ENCODE results near the gene PORCN. TPM values are rescaled to one million over a fixed set of nuclear protein-coding genes. Genes with fewer than 3 reads are reported as not detected.

The PORCN gene
- total RNA-seq: 10 to 100 TPM; 15.0 to 19.1 TPM

- DNase-seq (ENCODE audit: low spot score): no peak
- no peak for TF ChIP-seq CTCF (IDR thresholded peaks at IDR 0.05)
- Histone ChIP-seq H3K9me3 (no peaks in the 10 kb centered on the region), H3K4me1 (ENCODE audit: control insufficient read depth in 1 of 2, low read depth in 2 of 2) (peaks cover 0 to 8% of the 10 kb centered on the region in 2 donors), H3K4me3 (peak within 1 kb of the TSS; percentile 85), H3K27me3 (replicated peaks; ENCODE audit: insufficient read depth) (no peaks in the 10 kb centered on the region), H3K36me3 (no peaks in the 10 kb centered on the region), H3K27ac (peak within 1 kb of the TSS in 1 of 2 donors; percentile 57)
- ATAC-seq (ENCODE audit: insufficient number of reproducible peaks, low FRiP score, low read depth): no peak
Measured at GRCh38 chrX:48508400-48509244, at the start of gene PORCN. Gene PORCN, plus strand, starts transcription at chrX:48508992. Its CDS starts 829 bp downstream, at chrX:48509821.

- Histone ChIP-seq H3K4me3 (no peak overlapping the region), H3K4me1 (ENCODE audit: control insufficient read depth in 1 of 2, low read depth in 2 of 2) (no peaks in the 10 kb centered on the region), H3K27ac (no peak overlapping the region), H3K9me3 (no peaks in the 10 kb centered on the region), H3K27me3 (replicated peaks; ENCODE audit: insufficient read depth) (no peaks in the 10 kb centered on the region), H3K36me3 (no peaks in the 10 kb centered on the region)
- DNase-seq (ENCODE audit: low spot score): no peak
- ATAC-seq (ENCODE audit: insufficient number of reproducible peaks, low FRiP score, low read depth): no peak
- no peak for TF ChIP-seq CTCF (IDR thresholded peaks at IDR 0.05)
Measured at GRCh38 chrX:48459483-48459882, 49.3 kb upstream of the PORCN start.

- ATAC-seq (ENCODE audit: insufficient number of reproducible peaks, low FRiP score, low read depth) (no peak), DNase-seq (ENCODE audit: low spot score) (no peak)
- H3K4me3 ChIP-seq: no peak overlapping the region
- H3K27ac ChIP-seq: no peak overlapping the region
- TF ChIP-seq CTCF (IDR thresholded peaks at IDR 0.05): no peak
- no peaks in the 10 kb centered on the region for H3K4me1 ChIP-seq (ENCODE audit: control insufficient read depth in 1 of 2, low read depth in 2 of 2)
- H3K9me3 ChIP-seq: no peaks in the 10 kb centered on the region
- no peaks in the 10 kb centered on the region for H3K36me3 ChIP-seq
- no peaks in the 10 kb centered on the region for H3K27me3 ChIP-seq (replicated peaks; ENCODE audit: insufficient read depth)
Measured at GRCh38 chrX:48460031-48460430, 48.8 kb upstream of the PORCN start.

- Histone ChIP-seq H3K27ac (no peak overlapping the region), H3K9me3 (no peaks in the 10 kb centered on the region), H3K27me3 (replicated peaks; ENCODE audit: insufficient read depth) (no peaks in the 10 kb centered on the region), H3K36me3 (no peaks in the 10 kb centered on the region), H3K4me3 (no peak overlapping the region), H3K4me1 (ENCODE audit: control insufficient read depth in 1 of 2, low read depth in 2 of 2) (no peaks in the 10 kb centered on the region)
- ATAC-seq (ENCODE audit: insufficient number of reproducible peaks, low FRiP score, low read depth) (no peak), DNase-seq (ENCODE audit: low spot score) (no peak)
- TF ChIP-seq CTCF (IDR thresholded peaks at IDR 0.05): no peak
Measured at GRCh38 chrX:48460606-48461005, 48.2 kb upstream of the PORCN start.

- TF ChIP-seq CTCF (IDR thresholded peaks at IDR 0.05): no peak
- no peaks in the 10 kb centered on the region for H3K27me3 ChIP-seq (replicated peaks; ENCODE audit: insufficient read depth)
- H3K27ac ChIP-seq: no peak overlapping the region
- H3K36me3 ChIP-seq: no peaks in the 10 kb centered on the region
- no peaks in the 10 kb centered on the region for H3K4me1 ChIP-seq (ENCODE audit: control insufficient read depth in 1 of 2, low read depth in 2 of 2)
- H3K4me3 ChIP-seq: no peak overlapping the region
- ATAC-seq (ENCODE audit: insufficient number of reproducible peaks, low FRiP score, low read depth): no peak
- H3K9me3 ChIP-seq: no peaks in the 10 kb centered on the region
- DNase-seq (ENCODE audit: low spot score): no peak
Measured at GRCh38 chrX:48461830-48462229, 47.0 kb upstream of the PORCN start.

Data from thoracic aorta (tissue), 2 donors.